Keratinocyte (primary cell): ENCODE results near the gene POMC.

Experiments used
- CTCF ChIP-seq, 3 experiments: IDR thresholded peaks in 1 of 3; conservative IDR thresholded peaks in 1 of 3; optimal IDR thresholded peaks in 1 of 3; 2 replicates in 2 of 3; 3 replicates in 1 of 3; pipeline versions ENCODE3 to v1.5.1; 2011; ENCODE audit warnings: low read length in 3 of 3, mild to moderate bottlenecking in 3 of 3, moderate library complexity in 2 of 3, control low read depth in 1 of 3, inconsistent platforms in 1 of 3; ENCODE audit not compliant: insufficient read depth in 2 of 3; ENCODE audit errors: extremely low read depth in 1 of 3
- EZH2 ChIP-seq: IDR thresholded peaks from one replicate; pipeline ENCODE4 v1.6.1; 2012; ENCODE audit warnings: inconsistent platforms, mild to moderate bottlenecking, low read length, moderate library complexity

- TF ChIP-seq CTCF (optimal IDR thresholded peaks at IDR 0.05 in 1 of 3, IDR thresholded peaks at IDR 0.05 in 1 of 3, conservative IDR thresholded peaks at IDR 0.05 in 1 of 3; ENCODE audit: extremely low read depth in 1 of 3, insufficient read depth in 2 of 3, low read length in 3 of 3) (no peak), EZH2 (no peak)
These were observed 49.7 kb upstream of the POMC start for GRCh38 chr2:25218100-25218499.
